CD4-positive, CD25-positive, alpha-beta regulatory T cell (primary cell): ENCODE data around the gene NAV2. TPM values are rescaled to one million over a fixed set of nuclear protein-coding genes. Genes with fewer than 3 reads are reported as not detected.

Experiments used
- ATAC-seq, 2 donors: fragments of 150-1000 bp; cut with Tn5 transposase; one replicate each; pipeline ENCODE4 v1.10.0; 2021; ENCODE audit warnings: low read depth in 2 of 2, moderate number of reproducible peaks in 2 of 2, moderate library complexity in 1 of 2
- DNase-seq, 3 donors: peaks; one replicate each; pipeline versions ENCODE4 v3.0.0 to v3.0.0-alpha.2; 2012 to 2022; ENCODE audit warnings: mixed read lengths in 1 of 3
- H3K27ac ChIP-seq: one replicate; pipeline ENCODE4 v1.7.0; 2013; ENCODE audit warnings: mild to moderate bottlenecking, low read length; ENCODE audit not compliant: insufficient read depth, poor library complexity, severe bottlenecking
- H3K27me3 ChIP-seq: one replicate; pipeline ENCODE4 v1.7.0; 2013; ENCODE audit warnings: low read length; ENCODE audit not compliant: control insufficient read depth, insufficient read depth
- H3K36me3 ChIP-seq: one replicate; pipeline ENCODE4 v1.7.0; 2013; ENCODE audit warnings: mild to moderate bottlenecking, low read length, moderate library complexity; ENCODE audit not compliant: control insufficient read depth, insufficient read depth
- H3K4me1 ChIP-seq: 2 replicates; pipeline ENCODE4 v1.7.0; 2013; ENCODE audit warnings: mild to moderate bottlenecking, low read length; ENCODE audit not compliant: insufficient read depth, control insufficient read depth, poor library complexity, severe bottlenecking
- H3K4me3 ChIP-seq: one replicate; pipeline ENCODE4 v1.7.0; 2013; ENCODE audit warnings: low read depth, mild to moderate bottlenecking, low read length, moderate library complexity
- H3K9me3 ChIP-seq, 2 experiments: 1 replicate in 1 of 2; 2 replicates in 1 of 2; pipeline ENCODE4 v1.7.0; 2013; ENCODE audit warnings: low read length in 2 of 2, mild to moderate bottlenecking in 1 of 2, moderate library complexity in 1 of 2; ENCODE audit not compliant: control insufficient read depth in 2 of 2
- H3K27ac Mint-ChIP-seq, 3 donors: one replicate each; pipeline ENCODE4 v1.8.0; 2020 to 2022; ENCODE audit warnings: mild to moderate bottlenecking in 3 of 3, mixed read lengths in 3 of 3, moderate library complexity in 2 of 3
- H3K27me3 Mint-ChIP-seq: one replicate; pipeline ENCODE4 v1.8.0; 2022; ENCODE audit warnings: mild to moderate bottlenecking, mixed read lengths
- H3K36me3 Mint-ChIP-seq: one replicate; pipeline ENCODE4 v1.8.0; 2020; ENCODE audit warnings: mixed read lengths
- H3K4me1 Mint-ChIP-seq, 4 donors: one replicate each; pipeline ENCODE4 v1.8.0; 2020 to 2022; ENCODE audit warnings: mixed read lengths in 4 of 4, mild to moderate bottlenecking in 1 of 4
- H3K4me3 Mint-ChIP-seq, 4 donors: one replicate each; pipeline ENCODE4 v1.8.0; 2020 to 2022; ENCODE audit warnings: mild to moderate bottlenecking in 4 of 4, mixed read lengths in 4 of 4, moderate library complexity in 3 of 4
- H3K9me3 Mint-ChIP-seq, 7 donors: one replicate each; pipeline ENCODE4 v1.8.0; 2020 to 2022; ENCODE audit warnings: mixed read lengths in 7 of 7, mild to moderate bottlenecking in 3 of 7, moderate library complexity in 2 of 7
- polyA plus RNA-seq, 4 donors: library from polyadenylated mRNA; unstranded; fragments of 300-500 nt; fragmentation: Illumina TruSeq; gene quantifications; one replicate each; pipeline ENCODE4 v1.2.3, GENCODE V29; 2021
- total RNA-seq: library from RNA; stranded (reverse); gene quantifications from one replicate; pipeline ENCODE4 v1.2.3, GENCODE V29; 2022

NAV2 gene
- total and polyA plus RNA-seq, 5 donors from 2014 or later: 0.14 to 0.59 (median 0.36) TPM; not detected in 2

DNA sequence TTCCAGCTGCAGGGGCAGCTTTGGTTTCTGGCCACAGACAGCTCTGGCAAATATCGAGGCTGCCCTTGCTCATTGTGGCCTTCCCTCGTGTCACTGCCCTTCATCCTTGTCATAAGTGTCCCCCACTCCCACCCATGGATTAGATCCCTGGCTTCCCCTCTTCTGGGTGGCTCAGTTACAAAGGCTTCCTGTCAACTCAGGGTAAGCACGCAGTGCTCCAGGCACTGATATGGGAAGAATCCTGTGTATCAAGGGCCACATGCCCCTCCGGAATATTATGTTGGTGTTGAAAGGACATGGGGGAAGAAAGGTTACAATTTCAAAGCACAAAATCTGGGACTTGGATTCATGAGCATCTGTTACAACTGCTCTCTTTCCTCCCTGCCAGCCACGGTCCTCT lies 319.5 kb downstream of the NAV2 start:
- no peaks in the 10 kb centered on the region for H3K27me3 ChIP-seq
- Mint-ChIP-seq H3K36me3 (no peaks in the 10 kb centered on the region), H3K27me3 (no peaks in the 10 kb centered on the region), H3K4me1 (no peaks in the 10 kb centered on the region), H3K4me3 (no peak overlapping the region), H3K9me3 (no peaks in the 10 kb centered on the region), H3K27ac (no peak overlapping the region)
- no peaks in the 10 kb centered on the region for H3K36me3 ChIP-seq
- ATAC-seq: no peak
- no peak overlapping the region for H3K4me3 ChIP-seq
- no peaks in the 10 kb centered on the region for H3K4me1 ChIP-seq
- H3K27ac ChIP-seq: no peak overlapping the region
- no peaks in the 10 kb centered on the region for H3K9me3 ChIP-seq
- no peak for DNase-seq

DNA sequence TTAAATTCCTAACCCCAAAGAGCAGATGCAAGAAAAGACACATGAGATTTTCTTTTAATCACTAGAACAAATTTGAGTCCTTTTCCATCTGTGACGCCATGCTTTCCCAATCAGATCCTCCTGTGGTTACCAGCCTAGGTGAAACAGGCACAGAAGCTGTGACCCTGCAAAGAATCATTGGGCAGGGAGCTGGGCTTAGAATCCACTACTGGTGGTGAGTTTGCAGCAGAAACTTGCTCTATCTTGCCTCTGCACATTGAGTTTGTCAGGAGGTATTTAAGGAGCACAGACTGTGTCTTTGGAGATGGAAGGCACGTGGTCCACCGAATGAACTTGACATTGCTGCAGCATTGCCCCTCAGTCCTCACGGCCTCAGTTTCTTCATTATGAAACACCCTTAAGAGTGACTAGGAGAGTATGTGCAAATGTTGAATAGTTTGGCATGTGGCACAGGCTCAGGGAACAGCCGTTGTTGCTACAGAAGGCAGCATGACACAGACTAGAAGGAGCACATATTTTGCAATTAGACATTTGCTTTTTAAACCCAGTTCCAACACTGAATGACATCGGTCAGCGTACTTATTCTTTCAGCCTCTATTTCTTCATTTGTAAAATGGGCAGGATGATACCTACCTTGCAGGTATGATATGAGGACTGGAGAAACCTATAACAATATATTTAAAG lies 320.1 kb downstream of the NAV2 start:
- Mint-ChIP-seq H3K27ac (no peak overlapping the region), H3K27me3 (no peaks in the 10 kb centered on the region), H3K4me3 (no peak overlapping the region), H3K9me3 (no peaks in the 10 kb centered on the region), H3K36me3 (no peaks in the 10 kb centered on the region), H3K4me1 (no peaks in the 10 kb centered on the region)
- H3K4me1 ChIP-seq: no peaks in the 10 kb centered on the region
- H3K27me3 ChIP-seq: no peaks in the 10 kb centered on the region
- ATAC-seq (no peak), DNase-seq (no peak)
- H3K9me3 ChIP-seq: no peaks in the 10 kb centered on the region
- no peaks in the 10 kb centered on the region for H3K36me3 ChIP-seq
- no peak overlapping the region for H3K4me3 ChIP-seq
- no peak overlapping the region for H3K27ac ChIP-seq

DNA sequence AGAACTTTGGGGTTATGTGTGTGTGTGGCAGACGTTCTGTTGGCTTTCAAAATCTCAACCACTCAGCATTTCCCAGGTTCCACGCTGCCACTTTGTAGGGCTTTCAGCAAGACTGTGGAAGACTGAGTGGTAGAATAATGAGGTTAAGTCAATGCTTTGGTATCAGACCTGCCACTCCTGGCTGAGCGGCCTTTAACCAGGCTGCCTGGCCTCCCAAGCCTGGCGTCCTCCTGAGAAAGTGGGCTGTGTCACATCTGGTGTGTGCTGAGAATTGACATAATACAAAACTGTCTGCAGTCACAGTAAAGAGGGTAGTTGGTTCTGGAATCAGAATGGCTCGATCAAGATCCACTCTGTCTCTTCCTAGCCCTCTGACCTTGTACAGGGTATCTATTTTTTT lies 321.2 kb downstream of the NAV2 start:
- Histone ChIP-seq H3K4me1 (no peaks in the 10 kb centered on the region), H3K4me3 (no peak overlapping the region), H3K27me3 (no peaks in the 10 kb centered on the region), H3K9me3 (no peaks in the 10 kb centered on the region), H3K27ac (no peak overlapping the region), H3K36me3 (no peaks in the 10 kb centered on the region)
- Mint-ChIP-seq H3K36me3 (no peaks in the 10 kb centered on the region), H3K27me3 (no peaks in the 10 kb centered on the region), H3K4me3 (no peak overlapping the region), H3K9me3 (no peaks in the 10 kb centered on the region), H3K27ac (no peak overlapping the region), H3K4me1 (no peaks in the 10 kb centered on the region)
- ATAC-seq (no peak), DNase-seq (no peak)

DNA sequence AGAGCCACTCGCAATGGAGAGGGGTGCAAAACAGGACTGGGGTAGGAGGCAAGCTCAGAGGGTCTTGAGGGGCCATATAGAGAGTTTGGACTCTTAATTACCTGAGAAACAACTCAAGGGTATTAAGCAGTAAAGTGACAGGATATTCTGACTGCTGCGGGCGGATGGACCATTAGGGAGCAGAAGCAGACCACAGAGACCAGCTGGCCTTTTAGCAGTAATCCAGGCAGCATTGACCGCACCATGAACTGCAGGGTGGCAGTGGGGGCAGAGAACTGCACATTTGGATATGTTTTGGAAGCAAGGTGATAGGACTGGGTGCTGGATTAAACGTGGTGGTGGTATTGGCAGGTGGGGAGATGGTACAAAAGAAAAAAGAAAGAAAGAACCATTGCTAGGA lies 322.3 kb downstream of the NAV2 start:
- no peaks in the 10 kb centered on the region for H3K4me1 Mint-ChIP-seq
- Histone ChIP-seq H3K9me3 (no peaks in the 10 kb centered on the region), H3K27ac (no peak overlapping the region), H3K4me1 (no peaks in the 10 kb centered on the region), H3K27me3 (no peaks in the 10 kb centered on the region), H3K36me3 (no peaks in the 10 kb centered on the region), H3K4me3 (no peak overlapping the region)
- no peaks in the 10 kb centered on the region for H3K36me3 Mint-ChIP-seq
- DNase-seq (no peak), ATAC-seq (no peak)
- no peaks in the 10 kb centered on the region for H3K27me3 Mint-ChIP-seq
- no peak overlapping the region for H3K4me3 Mint-ChIP-seq
- H3K9me3 Mint-ChIP-seq: no peaks in the 10 kb centered on the region
- no peak overlapping the region for H3K27ac Mint-ChIP-seq

DNA sequence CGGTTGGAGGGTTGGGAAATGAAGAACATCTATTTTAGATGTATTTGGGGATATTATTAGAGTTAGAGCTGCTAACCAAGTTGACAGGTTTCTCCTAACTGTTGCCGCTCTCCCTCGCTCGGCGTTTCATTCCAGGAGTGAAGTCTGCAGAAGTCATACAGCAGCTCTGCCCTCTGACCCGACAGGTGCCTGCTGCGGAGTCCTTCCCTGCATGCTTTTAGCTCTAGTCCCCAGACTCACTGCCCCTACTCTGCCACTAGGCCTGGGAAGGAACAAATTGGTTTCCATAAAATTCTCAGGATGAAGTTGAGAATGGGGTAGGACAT lies 322.7 kb downstream of the NAV2 start:
- no peaks in the 10 kb centered on the region for H3K27me3 Mint-ChIP-seq
- ATAC-seq (no peak), DNase-seq (no peak)
- no peak overlapping the region for H3K27ac Mint-ChIP-seq
- Histone ChIP-seq H3K9me3 (no peaks in the 10 kb centered on the region), H3K4me3 (no peak overlapping the region), H3K36me3 (no peaks in the 10 kb centered on the region), H3K27ac (no peak overlapping the region), H3K4me1 (no peaks in the 10 kb centered on the region), H3K27me3 (no peaks in the 10 kb centered on the region)
- H3K36me3 Mint-ChIP-seq: no peaks in the 10 kb centered on the region
- H3K4me3 Mint-ChIP-seq: no peak overlapping the region
- no peaks in the 10 kb centered on the region for H3K4me1 Mint-ChIP-seq
- H3K9me3 Mint-ChIP-seq: no peaks in the 10 kb centered on the region

DNA sequence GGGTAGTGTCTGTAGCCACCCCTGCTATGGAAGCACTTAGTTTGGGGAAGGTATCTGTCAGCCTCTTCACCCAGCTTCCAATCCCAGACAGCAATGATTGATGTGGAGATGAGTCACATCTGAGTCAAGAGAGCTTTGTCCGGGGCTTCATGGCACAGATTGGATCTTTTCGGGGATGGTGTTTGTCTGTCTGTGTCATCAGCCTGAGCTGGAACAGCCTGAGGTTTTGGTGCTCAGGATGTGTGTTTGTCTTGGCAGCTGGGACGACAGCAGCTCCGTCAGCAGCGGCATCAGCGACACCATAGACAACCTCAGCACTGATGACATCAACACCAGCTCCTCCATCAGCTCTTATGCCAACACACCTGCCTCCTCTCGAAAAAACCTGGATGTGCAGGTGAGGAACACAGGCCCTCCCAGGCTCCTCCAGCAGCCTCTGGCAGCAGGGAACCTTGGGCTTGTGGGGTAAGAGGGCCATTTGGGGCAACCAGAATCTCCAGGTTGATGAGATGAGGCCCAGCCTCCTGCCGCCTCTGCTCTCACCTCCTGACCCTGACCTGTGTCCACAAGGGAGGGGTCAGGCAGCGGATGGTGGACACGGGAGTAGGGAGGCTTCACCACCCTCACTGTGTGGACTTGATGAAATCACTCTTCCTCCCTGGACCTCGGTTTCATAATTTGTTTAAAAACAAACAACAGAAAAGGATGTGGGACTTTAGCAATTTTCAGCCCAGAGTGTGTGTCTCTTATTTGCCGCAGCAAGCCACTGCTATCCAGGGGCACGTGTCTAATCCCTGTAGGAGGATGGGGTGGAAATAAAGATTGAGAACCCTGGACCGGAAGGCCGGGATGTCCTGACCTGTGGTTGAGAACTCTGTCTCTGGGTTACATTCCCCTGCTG lies 323.3 kb downstream of the NAV2 start:
- Mint-ChIP-seq H3K4me3 (no peak overlapping the region), H3K4me1 (no peaks in the 10 kb centered on the region), H3K27me3 (no peaks in the 10 kb centered on the region), H3K27ac (no peak overlapping the region), H3K9me3 (no peaks in the 10 kb centered on the region), H3K36me3 (no peaks in the 10 kb centered on the region)
- Histone ChIP-seq H3K27ac (no peak overlapping the region), H3K36me3 (no peaks in the 10 kb centered on the region), H3K4me1 (no peaks in the 10 kb centered on the region), H3K4me3 (no peak overlapping the region), H3K27me3 (no peaks in the 10 kb centered on the region), H3K9me3 (no peaks in the 10 kb centered on the region)
- ATAC-seq: no peak
- no peak for DNase-seq

- Mint-ChIP-seq H3K27me3 (no peaks in the 10 kb centered on the region), H3K4me1 (no peaks in the 10 kb centered on the region)
Measured at GRCh38 chr11:20036626-20037335, 324.1 kb downstream of the NAV2 start.

More at GRCh38 chr11:20036626-20037335, 324.1 kb downstream of the NAV2 start:
- Histone ChIP-seq H3K36me3 (no peaks in the 10 kb centered on the region), H3K4me1 (no peaks in the 10 kb centered on the region), H3K27ac (no peak overlapping the region), H3K27me3 (no peaks in the 10 kb centered on the region), H3K4me3 (no peak overlapping the region), H3K9me3 (no peaks in the 10 kb centered on the region)
- ATAC-seq: no peak
- H3K27ac Mint-ChIP-seq: no peak overlapping the region
- no peak for DNase-seq
- H3K9me3 Mint-ChIP-seq: no peaks in the 10 kb centered on the region
- no peak overlapping the region for H3K4me3 Mint-ChIP-seq
- H3K36me3 Mint-ChIP-seq: no peaks in the 10 kb centered on the region
